Stimulated activated CD8-positive, alpha-beta memory T cell treated with anti-CD3 and anti-CD28 coated beads, Interleukin-4, amount 100 ng/mL, for 24 hours (primary cell): ENCODE data around the gene CSTB.

Experiments used
- DNase-seq: peaks from one replicate; pipeline ENCODE4 v3.0.0-alpha.2; 2020; ENCODE audit warnings: low read depth

CSTB gene

GRCh38 chr21:43767498-43767983, 8.6 kb downstream of the CSTB start:
- DNase-seq: no peak

GRCh38 chr21:43766734-43767497, 9.2 kb downstream of the CSTB start:
- no peak for DNase-seq

- DNase-seq: no peak
Observed at GRCh38 chr21:43764576-43765495, 11.3 kb downstream of the CSTB start.

- DNase-seq: no peak
Observed at GRCh38 chr21:43763901-43764523, 12.1 kb downstream of the CSTB start.

- DNase-seq: no peak
Observed at GRCh38 chr21:43762303-43763128, 13.6 kb downstream of the CSTB start.

GRCh38 chr21:43761886-43762285, 14.2 kb downstream of the CSTB start:
- no peak for DNase-seq

- no peak for DNase-seq
Observed at GRCh38 chr21:43760391-43760958, 15.6 kb downstream of the CSTB start.

GRCh38 chr21:43759651-43760050, 16.5 kb downstream of the CSTB start:
- DNase-seq: no peak

- no peak for DNase-seq
Observed at GRCh38 chr21:43758811-43759210, 17.3 kb downstream of the CSTB start.

- no peak for DNase-seq
Observed at GRCh38 chr21:43758111-43758641, 17.9 kb downstream of the CSTB start.

GRCh38 chr21:43757601-43758000, 18.5 kb downstream of the CSTB start:
- no peak for DNase-seq

GRCh38 chr21:43755820-43756594, 20.1 kb downstream of the CSTB start:
- no peak for DNase-seq

GRCh38 chr21:43754948-43755781, 20.9 kb downstream of the CSTB start:
- DNase-seq: no peak

GRCh38 chr21:43753439-43753799, 22.7 kb downstream of the CSTB start:
- no peak for DNase-seq

- DNase-seq: no peak
Observed at GRCh38 chr21:43752758-43753438, 23.2 kb downstream of the CSTB start.

- DNase-seq: no peak
Observed at GRCh38 chr21:43751955-43752591, 24.0 kb downstream of the CSTB start.

- DNase-seq: no peak
Observed at GRCh38 chr21:43750339-43751033, 25.6 kb downstream of the CSTB start.
